H9 (cell line): Measurements from ENCODE around the gene CLCNKB. TPM values are rescaled to one million over a fixed set of nuclear protein-coding genes. Genes with fewer than 3 reads are reported as not detected.

ENCODE experiments used
- DNase-seq: peaks from one replicate; pipeline ENCODE4 v3.0.0-alpha.2; 2017
- H2AFZ ChIP-seq: one replicate; pipeline ENCODE4 v1.6.1; 2013; ENCODE audit warnings: mild to moderate bottlenecking, low read length, control low read depth, moderate library complexity
- H2AK5ac ChIP-seq: 2 replicates; pipeline ENCODE4 v1.6.1; 2013; ENCODE audit warnings: low read length, control low read depth, mixed read lengths; ENCODE audit not compliant: insufficient read length
- H2BK120ac ChIP-seq: one replicate; pipeline ENCODE4 v1.6.1; 2013; ENCODE audit warnings: low read depth, mild to moderate bottlenecking, low read length, control low read depth, inconsistent platforms; ENCODE audit not compliant: poor library complexity, severe bottlenecking
- H2BK12ac ChIP-seq: 2 replicates; pipeline ENCODE4 v1.6.1; 2013; ENCODE audit warnings: low read length, control low read depth, mixed read lengths, low read depth; ENCODE audit not compliant: insufficient read length
- H2BK15ac ChIP-seq: 2 replicates; pipeline ENCODE4 v1.6.1; 2013; ENCODE audit warnings: low read depth, low read length, control low read depth
- H2BK20ac ChIP-seq: one replicate; pipeline ENCODE4 v1.6.1; 2013; ENCODE audit warnings: low read depth, mild to moderate bottlenecking, low read length, control low read depth, inconsistent platforms; ENCODE audit not compliant: poor library complexity, severe bottlenecking
- H2BK5ac ChIP-seq: 2 replicates; pipeline ENCODE4 v1.6.1; 2013; ENCODE audit warnings: low read length, control low read depth, mixed read lengths; ENCODE audit not compliant: insufficient read length
- H3K14ac ChIP-seq: 2 replicates; pipeline ENCODE4 v1.6.1; 2013; ENCODE audit warnings: low read length, control low read depth; ENCODE audit not compliant: insufficient read depth
- H3K18ac ChIP-seq: 2 replicates; pipeline ENCODE4 v1.6.1; 2013; ENCODE audit warnings: low read depth, mild to moderate bottlenecking, mixed read lengths, low read length, control low read depth; ENCODE audit not compliant: insufficient read length
- H3K23ac ChIP-seq: 2 replicates; pipeline ENCODE4 v1.6.1; 2013; ENCODE audit warnings: low read length, control low read depth, mixed read lengths, low read depth; ENCODE audit not compliant: insufficient read length
- H3K23me2 ChIP-seq: 2 replicates; pipeline ENCODE4 v1.6.1; 2013; ENCODE audit warnings: low read depth, mild to moderate bottlenecking, mixed read lengths, low read length, control low read depth; ENCODE audit not compliant: insufficient read length, poor library complexity, severe bottlenecking
- H3K27ac ChIP-seq: 2 replicates; pipeline ENCODE4 v1.5.1; 2013; ENCODE audit warnings: low read length, control low read depth, mixed read lengths, low read depth; ENCODE audit not compliant: insufficient read length
- H3K27me3 ChIP-seq: 2 replicates; pipeline ENCODE4 v1.6.1; 2013; ENCODE audit warnings: low read length, control low read depth, inconsistent platforms; ENCODE audit not compliant: insufficient read depth
- H3K4ac ChIP-seq: 2 replicates; pipeline ENCODE4 v1.6.1; 2013; ENCODE audit warnings: low read depth, mild to moderate bottlenecking, control low read depth, inconsistent platforms, low read length, moderate library complexity
- H3K4me1 ChIP-seq: 2 replicates; pipeline ENCODE4 v1.6.1; 2013; ENCODE audit warnings: low read length, control low read depth, inconsistent platforms; ENCODE audit not compliant: insufficient read depth
- H3K4me2 ChIP-seq: 2 replicates; pipeline ENCODE4 v1.6.1; 2013; ENCODE audit warnings: low read length, control low read depth, mixed read lengths; ENCODE audit not compliant: insufficient read length, insufficient read depth
- H3K56ac ChIP-seq: 2 replicates; pipeline ENCODE4 v1.6.1; 2013; ENCODE audit warnings: low read depth, mild to moderate bottlenecking, mixed read lengths, low read length, control low read depth; ENCODE audit not compliant: insufficient read length
- H3K79me1 ChIP-seq: 2 replicates; pipeline ENCODE4 v1.6.1; 2013; ENCODE audit warnings: low read depth, mild to moderate bottlenecking, moderate library complexity, low read length, control low read depth, inconsistent platforms; ENCODE audit not compliant: insufficient read depth, poor library complexity, severe bottlenecking
- H3K79me2 ChIP-seq: 2 replicates; pipeline ENCODE4 v1.6.1; 2013; ENCODE audit warnings: low read length, control low read depth, inconsistent platforms; ENCODE audit not compliant: insufficient read depth
- H3K9ac ChIP-seq: 2 replicates; pipeline ENCODE4 v1.6.1; 2013; ENCODE audit warnings: low read length, control low read depth, mixed read lengths; ENCODE audit not compliant: insufficient read length; ENCODE audit errors: extremely low read depth
- H3K9me3 ChIP-seq: one replicate; pipeline ENCODE4 v1.6.1; 2013; ENCODE audit warnings: low read depth, low read length, inconsistent platforms; ENCODE audit not compliant: control insufficient read depth
- H3T11ph ChIP-seq: one replicate; pipeline ENCODE4 v1.6.1; 2013; ENCODE audit warnings: mild to moderate bottlenecking, low read length, control low read depth, inconsistent platforms
- H4K20me1 ChIP-seq: one replicate; pipeline ENCODE4 v1.6.1; 2013; ENCODE audit not compliant: control insufficient read depth, insufficient read length, insufficient read depth
- H4K5ac ChIP-seq: 2 replicates; pipeline ENCODE4 v1.6.1; 2013; ENCODE audit warnings: low read depth, mild to moderate bottlenecking, mixed read lengths, low read length, control low read depth; ENCODE audit not compliant: insufficient read length
- H4K8ac ChIP-seq: replicated peaks from 2 replicates; pipeline ENCODE4 v1.6.1; 2013; ENCODE audit warnings: low read length, control low read depth, mixed read lengths, low read depth; ENCODE audit not compliant: insufficient read length
- H4K91ac ChIP-seq: 2 replicates; pipeline ENCODE4 v1.6.1; 2013; ENCODE audit warnings: low read depth, mild to moderate bottlenecking, moderate library complexity, mixed read lengths, low read length, control low read depth; ENCODE audit not compliant: insufficient read length
- H3K27ac Mint-ChIP-seq, 3 experiments: 2 replicates in 2 of 3; 3 replicates in 1 of 3; pipeline ENCODE4 v1.8.0; 2020 to 2021; ENCODE audit warnings: mixed read lengths in 3 of 3, mild to moderate bottlenecking in 1 of 3, moderate library complexity in 1 of 3
- H3K27me3 Mint-ChIP-seq: 2 replicates; pipeline ENCODE4 v1.8.0; 2021; ENCODE audit warnings: low read depth, mild to moderate bottlenecking, moderate library complexity, mixed read lengths
- H3K36me3 Mint-ChIP-seq, 3 experiments: 2 replicates in 2 of 3; 3 replicates in 1 of 3; pipeline ENCODE4 v1.8.0; 2020 to 2021; ENCODE audit warnings: low read depth in 3 of 3, mixed read lengths in 3 of 3; ENCODE audit not compliant: insufficient read depth in 1 of 3
- H3K4me1 Mint-ChIP-seq, 2 experiments: 2 replicates each; pipeline ENCODE4 v1.8.0; 2020; ENCODE audit warnings: mixed read lengths in 2 of 2
- H3K4me3 Mint-ChIP-seq, 2 experiments: 2 replicates in 1 of 2; 3 replicates in 1 of 2; pipeline ENCODE4 v1.8.0; 2020 to 2021; ENCODE audit warnings: mild to moderate bottlenecking in 2 of 2, mixed read lengths in 2 of 2, moderate library complexity in 1 of 2
- H3K9me3 Mint-ChIP-seq, 2 experiments: 2 replicates in 1 of 2; 3 replicates in 1 of 2; pipeline ENCODE4 v1.8.0; 2020; ENCODE audit warnings: mild to moderate bottlenecking in 2 of 2, mixed read lengths in 2 of 2, moderate library complexity in 1 of 2
- WGBS: extraction: QIAGEN DNeasy Blood & Tissue Kit; methylation state at CpG from one replicate; pipeline ENCODE4 v1.1.7; 2013; ENCODE audit warnings: missing lambda C conversion rate, low lambda C conversion rate, mixed read lengths; ENCODE audit not compliant: insufficient read length; ENCODE audit errors: extremely low coverage; 5-methylcytosine and 5-hydroxymethylcytosine counted together
- total RNA-seq: library from RNA; stranded (reverse); gene quantifications from 2 replicates; pipeline ENCODE4 v1.2.1, GENCODE V29; 2021
- TF ChIP-seq, protein P1 (sequence below): fragments of 200-600 bp; sonication (generic); conservative IDR thresholded peaks from 3 replicates; pipeline ENCODE4 v1.8.0; 2021; ENCODE audit warnings: antibody characterized with exemption, mild to moderate bottlenecking

The CLCNKB gene
- total RNA-seq, 1 experiment from 2014 or later, result 1.7 TPM

DNA sequence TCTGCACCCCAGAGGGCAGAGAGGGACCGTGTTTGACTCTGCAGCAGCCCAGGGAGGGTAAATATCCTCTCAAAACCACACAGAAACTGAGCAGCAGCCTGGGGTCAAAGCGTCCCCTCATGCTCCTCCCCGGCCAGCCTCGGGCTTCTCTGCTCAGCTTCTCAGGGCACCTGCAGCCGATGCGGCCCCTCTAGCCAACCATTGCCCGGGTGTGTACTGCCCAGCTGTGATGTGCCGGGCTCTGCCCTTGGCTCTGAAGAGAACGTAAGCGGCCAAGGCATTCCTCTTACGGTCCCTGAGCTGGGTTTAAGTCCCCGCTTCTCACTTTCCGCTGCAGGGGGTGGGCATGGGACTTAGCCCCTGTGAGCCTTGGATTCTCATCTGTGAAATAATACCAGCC is 24.4 kb downstream of the CLCNKB start:
- Histone ChIP-seq H3K23ac (no peak overlapping the region), H3K4ac (no peak overlapping the region), H4K91ac (no peak overlapping the region), H3K79me1 (no peaks in the 10 kb centered on the region), H3K27ac (no peak overlapping the region), H4K8ac (no peak overlapping the region), H3K4me1 (peaks cover 3% of the 10 kb centered on the region; the same call in 1 of the 2 replicates), H3K56ac (no peak overlapping the region), H2BK20ac (no peak overlapping the region), H3K18ac (no peak overlapping the region), H2AK5ac (no peak overlapping the region), H4K5ac (no peak overlapping the region), H2BK15ac (no peak overlapping the region), H3K27me3 (no peaks in the 10 kb centered on the region; the same call in 1 of the 2 replicates), H4K20me1 (no peaks in the 10 kb centered on the region), H3K23me2 (no peaks in the 10 kb centered on the region), H3K9me3 (no peaks in the 10 kb centered on the region), H2AFZ (no peak overlapping the region), H3K4me2 (no peak overlapping the region), H3T11ph (no peak overlapping the region), H3K14ac (no peak overlapping the region; the same call in 1 of the 2 replicates), H2BK120ac (no peak overlapping the region), H3K9ac (no peak overlapping the region), H3K79me2 (no peaks in the 10 kb centered on the region), H2BK12ac (no peak overlapping the region), H2BK5ac (no peak overlapping the region)
- Mint-ChIP-seq H3K27ac (0 out of 7 replicates have a peak overlapping the region, but pooled peaks of 1 of the 3 experiments have one; percentile 32), H3K9me3 (no peaks in the 10 kb centered on the region), H3K36me3 (no peaks in the 10 kb centered on the region), H3K4me3 (peak overlapping the region in 1 of 2 experiments; percentile 29; a peak in 1 of 5 replicates), H3K27me3 (peaks cover 45% of the 10 kb centered on the region), H3K4me1 (peaks cover 32 to 52% of the 10 kb centered on the region in 2 experiments)
- TF ChIP-seq, protein P1, sequence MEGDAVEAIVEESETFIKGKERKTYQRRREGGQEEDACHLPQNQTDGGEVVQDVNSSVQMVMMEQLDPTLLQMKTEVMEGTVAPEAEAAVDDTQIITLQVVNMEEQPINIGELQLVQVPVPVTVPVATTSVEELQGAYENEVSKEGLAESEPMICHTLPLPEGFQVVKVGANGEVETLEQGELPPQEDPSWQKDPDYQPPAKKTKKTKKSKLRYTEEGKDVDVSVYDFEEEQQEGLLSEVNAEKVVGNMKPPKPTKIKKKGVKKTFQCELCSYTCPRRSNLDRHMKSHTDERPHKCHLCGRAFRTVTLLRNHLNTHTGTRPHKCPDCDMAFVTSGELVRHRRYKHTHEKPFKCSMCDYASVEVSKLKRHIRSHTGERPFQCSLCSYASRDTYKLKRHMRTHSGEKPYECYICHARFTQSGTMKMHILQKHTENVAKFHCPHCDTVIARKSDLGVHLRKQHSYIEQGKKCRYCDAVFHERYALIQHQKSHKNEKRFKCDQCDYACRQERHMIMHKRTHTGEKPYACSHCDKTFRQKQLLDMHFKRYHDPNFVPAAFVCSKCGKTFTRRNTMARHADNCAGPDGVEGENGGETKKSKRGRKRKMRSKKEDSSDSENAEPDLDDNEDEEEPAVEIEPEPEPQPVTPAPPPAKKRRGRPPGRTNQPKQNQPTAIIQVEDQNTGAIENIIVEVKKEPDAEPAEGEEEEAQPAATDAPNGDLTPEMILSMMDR, result no peak
- no peak for DNase-seq
- no CpG with 5 or more reads among the region's 13 CpGs for WGBS
